GM18909 (cell line): Measurements from ENCODE around the gene FAM163B.

Source experiments
- ATAC-seq: cut with Tn5 transposase; IDR thresholded peaks from one replicate; pipeline ENCODE4 v1.9.1; 2021; ENCODE audit warnings: mild to moderate bottlenecking; ENCODE audit not compliant: unreplicated experiment, poor library complexity

Gene FAM163B

GRCh38 chr9:133585481-133586351 lies 23.5 kb downstream of the FAM163B start:
- ATAC-seq = no peak

DNA sequence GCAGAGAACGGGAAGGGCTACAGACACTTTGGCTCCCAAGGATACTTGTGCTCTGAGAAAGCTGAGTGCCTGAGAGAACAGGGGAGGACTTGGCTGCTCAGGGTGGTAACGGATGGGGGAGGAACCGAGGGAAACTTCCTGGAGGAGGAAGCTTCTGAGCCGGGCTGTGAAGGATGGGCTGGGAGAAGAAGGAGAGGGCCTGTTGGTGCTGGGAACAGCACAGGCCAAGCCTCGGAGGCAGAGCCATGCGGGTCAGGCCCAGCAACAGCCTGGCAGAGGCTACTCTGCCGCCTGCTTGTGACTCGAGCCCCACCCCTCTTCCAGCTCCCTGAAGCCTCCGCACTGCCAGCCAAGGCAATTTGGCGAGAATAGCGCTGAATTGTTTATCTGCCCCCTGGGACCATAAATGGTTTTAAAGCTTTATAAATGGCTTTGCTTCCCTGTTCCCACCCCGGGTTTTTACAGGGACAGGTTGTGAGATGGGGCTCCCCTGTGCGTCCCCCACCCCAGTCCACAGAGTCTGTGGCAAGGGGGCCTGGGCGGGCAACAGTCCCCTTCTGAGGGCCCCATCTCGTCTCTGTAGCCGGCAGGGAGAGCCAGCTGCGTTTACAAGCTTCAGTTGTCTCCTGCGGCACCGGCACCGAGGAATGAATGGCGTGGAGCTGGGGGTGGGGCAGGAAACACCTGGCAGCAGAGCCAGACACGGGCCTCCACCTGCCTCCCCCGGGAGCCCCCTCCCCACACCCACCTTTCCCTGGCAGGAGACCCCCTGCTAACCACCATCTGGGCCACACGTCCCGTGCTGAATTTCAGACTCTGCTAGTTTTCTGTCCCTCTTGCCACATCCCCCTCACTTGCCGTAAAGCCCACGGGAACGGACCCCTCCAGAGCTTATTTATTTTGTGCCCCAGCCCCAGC lies 24.4 kb downstream of the FAM163B start:
- no peak for ATAC-seq

- no peak for ATAC-seq
Observed at GRCh38 chr9:133584167-133584558, 25.0 kb downstream of the FAM163B start.

GRCh38 chr9:133583586-133583985 lies 25.6 kb downstream of the FAM163B start:
- no peak for ATAC-seq

DNA sequence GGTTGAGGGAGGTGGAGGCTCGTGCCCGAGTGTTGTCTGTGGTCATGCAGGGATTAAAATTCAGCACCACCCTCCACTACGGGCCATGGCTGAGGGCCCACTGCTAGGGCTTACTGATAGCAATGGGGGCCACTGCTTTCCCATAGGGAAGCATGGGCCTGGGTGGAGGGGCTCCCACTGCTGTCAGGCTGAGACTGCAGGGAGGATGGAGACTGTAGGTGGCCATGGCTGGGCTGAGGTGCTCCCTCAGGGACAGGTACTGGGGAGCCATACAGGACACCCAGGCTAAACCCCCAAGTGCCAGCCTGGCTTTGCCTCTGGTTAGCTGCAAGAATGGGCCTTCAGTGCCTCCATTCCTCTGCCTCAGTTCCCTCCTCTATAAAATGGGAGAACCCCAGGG lies 26.1 kb downstream of the FAM163B start:
- ATAC-seq = no peak

DNA sequence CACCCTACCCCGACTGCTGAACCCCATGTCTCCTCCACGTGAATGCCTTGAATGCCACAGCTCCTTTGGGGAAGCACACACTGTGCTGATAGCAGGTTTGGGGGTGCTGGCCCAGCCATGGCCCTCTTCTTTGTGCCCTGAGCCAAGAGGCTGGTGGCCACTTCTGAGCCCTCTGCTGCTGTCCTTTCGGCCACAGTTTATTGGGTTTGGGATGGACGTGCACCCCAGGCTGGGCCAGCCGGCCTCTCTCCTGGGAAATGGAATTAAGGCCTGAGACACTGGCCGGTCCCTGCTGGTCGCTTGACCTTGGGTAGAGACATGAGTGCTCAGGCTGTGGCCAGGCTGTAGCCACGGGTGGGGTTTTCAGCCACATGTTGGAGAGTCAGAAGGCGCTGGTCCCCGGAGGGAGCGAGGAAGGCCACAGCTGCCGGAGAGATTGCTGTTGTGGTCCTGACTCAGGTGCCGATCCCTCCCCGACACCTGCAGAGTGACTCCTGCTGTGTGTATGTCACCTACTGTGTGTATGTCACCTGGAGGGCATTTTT lies 26.6 kb downstream of the FAM163B start:
- no peak for ATAC-seq

DNA sequence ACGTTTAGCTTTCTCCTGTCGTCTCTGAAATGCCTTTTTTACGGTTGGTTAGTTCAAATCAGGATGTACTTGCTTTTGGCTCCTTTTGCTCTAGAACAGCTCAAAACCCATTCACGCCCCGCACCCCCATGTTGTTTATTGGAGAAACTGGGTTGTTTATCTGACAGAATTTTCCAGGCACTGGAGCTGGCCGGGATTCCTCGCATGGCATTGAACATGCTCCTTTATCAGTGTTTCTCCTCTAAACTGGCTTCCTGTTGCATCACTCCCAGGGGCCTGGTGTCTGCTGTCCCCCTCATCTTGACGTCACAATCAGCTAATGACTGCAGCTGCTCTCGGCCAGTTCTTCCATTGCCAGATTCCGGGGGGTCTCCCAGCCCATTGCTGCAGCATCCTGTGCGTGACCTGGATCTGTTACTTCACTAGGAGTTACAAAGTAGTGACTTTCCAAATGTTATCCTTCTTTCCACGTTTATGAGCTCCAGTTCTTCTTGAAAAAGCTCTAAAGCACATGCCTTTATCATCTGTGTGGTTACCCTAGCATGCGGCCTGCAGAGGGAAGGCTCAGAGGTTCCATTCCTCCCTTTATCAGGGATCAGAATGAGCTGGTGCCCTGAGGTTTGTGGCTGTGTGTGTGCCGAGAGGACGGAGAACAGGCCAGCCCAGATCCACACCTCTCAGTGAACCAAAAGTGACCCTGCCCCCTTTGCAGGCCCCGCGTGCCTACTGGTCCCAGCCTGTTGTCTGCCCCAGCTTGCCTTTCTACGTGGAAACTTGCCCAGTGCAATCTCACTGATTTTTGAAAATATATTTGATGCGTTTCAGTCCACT lies 27.5 kb downstream of the FAM163B start:
- ATAC-seq = no peak

GRCh38 chr9:133581011-133581410 lies 28.2 kb downstream of the FAM163B start:
- ATAC-seq = no peak

GRCh38 chr9:133580419-133580738 lies 28.8 kb downstream of the FAM163B start:
- no peak for ATAC-seq

- ATAC-seq = no peak
Observed at GRCh38 chr9:133579601-133580418, 29.4 kb downstream of the FAM163B start.

DNA sequence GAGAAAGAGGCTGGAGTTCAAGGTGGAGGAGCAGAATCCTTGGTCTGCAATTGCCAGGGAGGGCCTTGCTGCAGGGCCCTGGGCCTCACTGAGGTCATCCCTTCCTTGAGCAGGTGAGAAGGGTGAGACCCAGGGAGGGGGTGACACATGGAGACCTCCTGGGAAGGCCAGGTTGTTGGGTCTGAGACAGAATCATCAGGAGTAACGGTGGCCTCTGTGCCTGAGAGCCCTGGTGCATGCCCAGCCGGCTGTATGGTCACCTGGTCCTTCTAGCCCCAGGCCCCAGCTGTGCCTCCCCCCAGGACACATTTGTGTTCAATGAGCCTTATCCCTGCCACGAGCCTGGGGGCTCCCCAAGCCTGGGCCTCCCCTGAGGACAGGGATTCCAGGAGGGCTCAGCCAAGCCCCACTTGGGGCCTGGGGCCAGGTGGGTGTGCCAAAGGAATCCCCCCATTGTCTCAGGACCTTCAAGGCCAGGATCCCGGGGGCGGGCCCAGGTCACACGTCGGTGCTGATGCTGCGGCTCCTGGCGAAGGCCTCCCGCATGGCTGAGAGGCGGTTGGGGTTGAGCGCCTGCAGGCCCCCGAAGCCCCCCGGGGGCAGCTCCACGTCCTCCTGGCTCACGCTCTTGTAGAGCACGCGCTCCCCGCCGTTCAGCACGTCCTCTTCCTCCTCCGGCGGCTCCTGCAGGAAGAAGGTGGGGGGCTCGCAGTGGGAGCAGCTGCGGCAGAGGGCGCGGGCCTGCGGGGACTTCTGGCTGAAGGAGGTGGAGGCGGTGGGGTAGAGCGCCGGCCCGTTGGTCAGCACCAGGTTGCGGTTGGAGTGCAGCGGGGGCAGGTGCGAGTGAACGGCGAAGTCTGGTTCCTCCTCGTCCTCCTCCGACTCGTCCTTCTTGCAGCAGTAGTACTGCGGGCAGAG lies 30.4 kb downstream of the FAM163B start:
- no peak for ATAC-seq

DNA sequence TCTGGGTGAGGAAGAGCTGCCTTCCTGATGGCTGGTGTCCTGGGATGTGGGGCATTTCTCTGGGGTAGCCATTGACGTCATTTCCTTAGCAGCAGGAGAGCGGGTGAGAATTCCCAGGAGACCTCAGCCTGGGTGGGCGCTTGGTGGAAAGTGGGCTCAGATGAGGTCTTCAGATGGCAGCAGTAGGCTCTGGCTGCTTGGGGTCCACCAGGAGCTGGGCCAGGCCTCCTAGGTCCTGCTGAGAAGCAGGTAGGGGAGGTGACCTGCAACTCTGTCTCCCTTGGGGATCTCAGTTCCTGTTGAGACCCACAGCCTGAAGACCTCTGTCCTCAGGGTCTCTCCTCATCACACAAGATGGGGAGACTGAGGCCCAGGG lies 31.5 kb downstream of the FAM163B start:
- ATAC-seq = no peak

DNA sequence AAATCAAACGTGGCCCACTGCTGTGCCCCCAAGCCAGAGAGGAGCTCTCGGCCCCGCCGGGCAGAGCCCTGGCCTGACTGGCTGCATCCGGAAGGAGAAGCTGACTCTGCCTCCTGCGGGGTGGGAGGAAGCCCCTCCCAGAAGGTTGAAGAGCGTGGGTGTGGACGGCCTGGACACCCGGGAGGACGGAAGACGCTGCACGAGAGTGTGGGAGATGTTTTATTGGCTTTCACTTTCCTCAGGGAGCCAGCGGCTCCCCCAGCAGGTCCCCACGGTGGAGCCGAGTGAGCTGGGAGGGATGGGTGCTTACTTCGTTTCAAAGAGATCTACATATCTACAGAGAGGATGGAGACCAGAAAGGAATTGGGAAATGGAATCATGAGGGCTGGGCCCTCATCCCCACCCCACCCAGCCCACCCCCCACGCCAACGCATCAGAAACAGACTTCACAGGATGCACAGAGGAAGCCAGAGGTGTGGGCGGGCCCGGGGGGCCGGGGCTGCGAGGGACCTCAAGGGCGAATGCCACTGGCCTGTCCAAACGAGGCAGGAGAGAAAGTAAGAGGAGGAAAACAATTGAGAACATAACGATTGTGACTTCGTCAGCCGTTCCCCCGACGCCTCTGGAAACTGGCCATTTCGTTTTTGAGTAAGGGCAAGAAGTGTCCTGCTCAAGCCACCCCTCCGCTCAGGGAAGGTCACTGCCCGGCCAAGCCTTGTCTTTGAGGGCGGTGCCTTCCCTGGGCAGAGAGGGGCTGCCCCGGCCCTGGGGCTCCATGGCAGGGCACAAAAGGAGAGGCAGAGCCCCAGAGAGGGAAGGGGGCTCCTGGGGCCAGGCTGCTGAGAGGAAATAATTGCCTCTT lies 32.1 kb downstream of the FAM163B start:
- no peak for ATAC-seq

DNA sequence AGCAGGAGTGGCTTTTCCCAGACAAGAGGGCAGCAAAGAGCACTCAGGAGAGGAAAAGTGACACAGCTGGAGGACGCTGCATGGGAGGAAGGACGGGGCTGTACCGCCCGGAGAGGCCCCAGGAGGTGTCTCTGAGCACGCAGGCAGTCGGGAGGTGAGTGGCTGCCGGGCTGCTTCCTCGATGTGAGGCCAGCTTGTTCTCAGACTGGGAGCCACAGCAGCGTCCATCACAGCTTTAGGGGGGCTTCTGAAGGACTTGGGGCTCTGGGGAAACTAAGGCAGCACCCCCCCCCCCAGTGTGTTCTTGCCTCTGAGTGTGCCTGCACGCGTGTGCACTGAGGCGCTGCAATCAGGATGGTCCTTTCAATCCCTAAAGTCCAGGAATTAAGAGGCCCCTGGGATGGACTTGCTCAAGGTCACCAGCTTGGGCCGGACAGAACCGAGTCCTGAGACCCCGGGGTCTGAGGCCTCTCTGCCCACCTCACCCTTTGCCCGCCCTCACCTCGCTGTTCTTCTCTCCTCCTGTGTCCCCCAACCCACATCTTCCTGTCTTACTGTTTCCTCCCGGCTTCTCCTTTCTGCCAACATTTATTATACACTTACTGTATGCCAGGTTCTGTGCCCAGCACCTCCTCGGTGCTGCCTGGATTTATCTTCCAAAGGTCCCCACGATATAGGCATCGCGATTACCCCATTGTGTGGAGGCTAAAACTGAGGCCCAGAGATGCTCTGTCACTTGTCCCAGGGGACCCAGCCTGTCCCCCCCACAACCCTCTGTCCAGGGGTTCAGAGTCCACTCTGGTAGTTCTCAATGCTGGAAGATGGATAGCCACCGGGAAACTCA lies 32.9 kb downstream of the FAM163B start:
- no peak for ATAC-seq

DNA sequence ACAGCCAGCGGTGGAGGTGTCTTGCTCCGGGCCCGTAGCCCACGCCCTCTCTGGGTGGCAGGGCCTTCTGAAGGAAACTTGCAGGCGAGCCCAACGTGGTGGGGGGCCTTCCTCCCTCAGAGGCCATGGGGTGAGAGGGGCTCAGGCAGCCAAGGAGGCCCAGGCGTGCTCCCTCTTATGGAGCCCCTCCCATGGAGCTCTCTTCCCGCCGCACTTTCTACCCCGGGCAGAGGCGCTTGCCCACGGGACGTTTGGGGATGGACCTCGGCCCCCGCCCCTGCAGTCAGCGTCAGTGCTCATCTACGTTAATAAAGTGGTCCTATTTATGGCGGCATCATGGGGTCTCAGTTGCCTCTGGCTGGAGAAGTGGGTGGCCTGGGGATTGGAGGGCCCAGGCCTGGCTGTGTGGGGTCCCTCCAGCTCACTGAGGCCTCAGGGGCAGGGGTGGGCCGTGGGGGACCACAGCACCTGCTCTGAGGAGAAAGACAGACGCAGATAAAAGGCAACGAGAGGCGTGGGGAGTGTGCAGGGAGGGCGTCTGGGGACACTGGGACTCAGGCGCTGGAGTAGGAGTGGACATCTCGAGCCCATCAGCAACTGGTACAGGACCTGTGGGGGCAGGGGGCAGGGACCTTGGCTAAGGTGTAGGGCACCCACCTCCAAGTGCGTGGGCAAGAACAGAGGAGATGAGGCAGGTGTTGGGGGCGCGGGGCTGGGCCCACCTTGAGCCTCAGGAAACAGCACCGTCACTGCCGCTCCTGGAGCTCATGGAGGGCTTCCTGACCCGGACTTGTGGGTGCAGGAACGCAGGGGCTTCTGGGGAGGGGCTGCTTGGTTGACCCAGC lies 33.8 kb downstream of the FAM163B start:
- no peak for ATAC-seq

GRCh38 chr9:133574771-133575170 lies 34.4 kb downstream of the FAM163B start:
- no peak for ATAC-seq
